Activated CD8-positive, alpha-beta memory T cell treated with anti-CD3 and anti-CD28 coated beads for 36 hours (primary cell): ENCODE results near the gene CABLES1. TPM values are rescaled to one million over a fixed set of nuclear protein-coding genes. Genes with fewer than 3 reads are reported as not detected.

ENCODE experiments used
- CTCF ChIA-PET: fragments of 350-600 bp; sonication (Branson Sonifier 250); formaldehyde crosslinking; loops from one replicate; lab custom pipeline; 2021; ENCODE audit warnings: antibody characterized with exemption; lab: Charles Lee
- POLR2A ChIA-PET: fragments of 350-600 bp; sonication (Branson Sonifier 250); formaldehyde crosslinking; loops from one replicate; lab custom pipeline; 2021; ENCODE audit warnings: antibody characterized with exemption; lab: Charles Lee
- total RNA-seq, 2 experiments: library from RNA; stranded (reverse); gene quantifications; one replicate each; pipeline ENCODE4 v1.2.3, GENCODE V29; 2021

Gene CABLES1
- total RNA-seq, 2 experiments from 2014 or later, result 5.3 to 6.0 TPM

DNA sequence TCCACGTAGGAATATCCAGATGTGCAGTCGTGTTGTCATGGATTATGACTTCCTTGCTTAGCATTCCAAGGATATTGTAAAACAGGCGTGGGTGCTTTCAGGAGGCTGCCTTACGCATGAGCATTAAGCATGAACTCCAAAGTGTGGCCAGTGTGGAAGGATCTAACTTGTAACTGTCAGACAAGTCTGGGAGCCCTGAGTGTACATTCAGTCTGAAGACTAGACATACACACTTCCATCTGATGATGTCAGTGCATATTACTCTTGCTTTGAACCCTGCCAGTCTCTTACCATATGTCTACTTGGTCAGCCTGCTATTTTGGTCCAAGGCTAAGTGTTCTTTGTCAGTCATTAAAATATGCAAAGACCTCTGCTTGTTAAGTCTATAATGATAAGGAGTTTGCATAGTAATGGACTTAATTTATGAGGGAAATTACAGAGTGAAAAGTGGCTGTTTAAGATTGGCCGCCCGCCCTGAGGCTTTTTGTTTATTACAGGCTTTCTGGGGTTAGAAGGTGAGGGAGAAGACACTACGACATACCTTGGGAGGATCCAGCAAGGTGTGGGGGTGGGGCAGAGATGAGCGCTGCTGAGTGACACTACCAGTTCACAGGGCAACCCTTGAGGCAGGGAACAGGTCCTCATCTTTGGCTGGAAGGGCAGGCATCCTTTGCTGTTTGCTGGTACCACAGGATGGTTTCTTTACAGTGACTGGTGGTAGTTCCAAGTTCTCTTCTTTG is 48.3 kb downstream of the CABLES1 start:
- CTCF ChIA-PET, result no interaction called here
- POLR2A ChIA-PET, result no interaction called here

DNA sequence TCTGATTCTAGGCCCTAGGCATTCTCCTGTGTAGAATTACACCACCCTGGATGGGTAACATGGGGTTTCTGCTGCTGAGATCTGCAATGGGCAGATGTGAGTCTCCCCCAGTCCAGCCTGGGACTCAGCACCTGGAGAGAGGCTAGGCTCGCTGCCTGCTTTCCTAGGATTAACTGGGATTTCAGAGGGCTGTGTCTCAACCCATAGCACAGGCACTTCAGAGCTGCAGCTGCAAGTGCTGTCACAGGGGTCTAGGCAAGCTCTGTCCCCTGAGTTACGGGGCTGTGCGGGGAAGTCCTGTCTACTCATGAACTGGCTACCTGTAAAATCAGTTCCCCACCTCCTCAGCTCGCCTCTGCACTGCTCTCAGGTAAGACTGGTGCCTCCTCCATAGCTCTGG is 51.5 kb downstream of the CABLES1 start:
- ChIA-PET POLR2A (no interaction called here), CTCF (no interaction called here)

DNA sequence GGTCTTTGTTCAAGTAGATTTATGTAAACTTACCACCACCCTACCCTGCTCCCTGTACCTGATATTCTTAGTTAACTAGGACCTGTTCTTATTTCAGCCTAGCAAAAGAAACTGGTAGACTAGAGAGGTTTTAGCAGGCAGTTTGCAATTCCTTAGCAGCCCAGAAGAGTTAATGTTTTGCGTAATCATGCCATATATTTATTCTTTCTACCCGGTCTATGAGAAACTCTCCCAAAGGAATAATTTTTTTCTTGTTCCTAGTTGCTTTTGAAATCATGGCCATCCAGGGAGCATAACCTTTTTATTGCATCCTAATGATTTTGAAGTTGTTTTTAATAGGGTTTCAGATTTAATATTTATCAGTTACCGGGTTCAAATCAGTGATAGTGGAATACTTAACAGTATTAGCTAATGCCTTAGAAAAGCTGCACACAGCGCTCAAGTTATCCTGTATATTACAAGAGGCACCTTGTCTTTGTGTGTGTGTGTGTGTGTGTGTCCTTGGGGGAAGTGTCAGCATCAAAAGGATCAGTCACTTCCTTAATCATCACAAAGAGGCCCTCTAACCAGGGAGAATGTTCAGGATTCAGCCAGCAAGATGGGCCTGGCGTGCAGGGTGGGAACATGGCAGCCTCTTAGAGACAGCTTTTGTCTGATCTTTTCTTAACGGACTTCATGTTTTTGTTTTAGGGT is 52.9 kb downstream of the CABLES1 start:
- ChIA-PET POLR2A (no interaction called here), CTCF (no interaction called here)

DNA sequence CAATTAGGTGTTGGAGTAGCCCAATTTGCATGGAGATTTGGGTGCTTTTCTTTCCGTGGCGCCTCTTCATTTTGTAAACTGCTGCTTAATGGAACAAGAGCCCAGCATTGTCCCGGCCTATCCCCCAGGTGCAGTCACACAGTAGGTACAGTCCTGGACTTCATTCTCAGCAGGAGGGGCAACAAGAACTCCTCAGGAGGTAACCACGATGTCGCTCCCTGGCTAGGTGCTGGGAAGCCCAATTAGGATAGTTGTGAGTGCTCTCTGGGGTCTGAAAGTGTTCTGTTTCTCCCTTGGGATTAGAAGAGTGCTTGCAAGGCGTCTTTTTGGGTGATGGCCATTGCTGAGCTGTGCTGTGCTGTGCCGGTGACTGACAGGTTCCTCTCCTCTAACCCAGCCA is 53.8 kb downstream of the CABLES1 start:
- ChIA-PET CTCF (no interaction called here), POLR2A (no interaction called here)

DNA sequence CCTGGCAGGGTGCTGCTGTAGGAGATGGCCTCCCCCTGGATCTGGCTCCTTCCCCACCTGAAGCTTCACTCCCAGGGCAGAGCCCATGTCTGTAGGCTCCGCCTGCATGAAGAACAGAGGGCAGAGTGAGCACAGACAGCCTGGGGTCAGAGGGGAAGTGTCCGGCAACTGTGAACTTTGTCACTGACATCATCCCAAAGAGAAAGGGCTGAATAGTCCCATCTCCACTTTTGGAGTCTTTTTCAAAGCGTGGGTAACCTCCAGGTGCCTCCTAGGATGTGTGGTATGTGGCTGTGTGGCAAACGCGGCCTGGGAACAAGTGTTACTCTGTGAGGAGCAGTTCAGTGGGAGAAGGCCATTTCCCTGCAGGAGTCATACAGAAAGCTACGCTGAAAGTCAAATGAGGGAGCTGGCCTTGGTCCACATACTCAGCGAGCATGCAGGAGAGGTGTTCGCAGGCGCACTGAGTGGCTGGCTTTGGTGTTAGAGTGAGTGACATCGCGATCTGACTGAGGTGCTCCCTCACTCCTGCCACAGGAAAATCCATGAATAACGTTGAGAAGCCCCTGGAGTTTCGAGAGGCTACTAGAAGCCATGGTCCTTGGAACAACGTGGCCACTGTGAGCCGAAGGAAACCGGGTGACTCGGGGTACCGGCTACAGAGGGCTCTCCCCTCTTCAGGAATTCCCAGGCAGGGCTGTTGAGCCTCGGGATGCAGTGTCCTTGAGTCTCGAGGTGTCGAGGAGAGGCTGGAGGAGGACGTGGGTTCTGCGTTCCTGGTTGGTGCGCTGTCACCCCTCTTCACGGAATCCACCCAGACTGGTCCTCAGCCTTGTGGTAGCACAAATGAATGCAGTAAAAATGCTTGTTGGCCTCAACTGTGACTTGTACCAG is 54.7 kb downstream of the CABLES1 start:
- ChIA-PET CTCF (no interaction called here), POLR2A (no interaction called here)

DNA sequence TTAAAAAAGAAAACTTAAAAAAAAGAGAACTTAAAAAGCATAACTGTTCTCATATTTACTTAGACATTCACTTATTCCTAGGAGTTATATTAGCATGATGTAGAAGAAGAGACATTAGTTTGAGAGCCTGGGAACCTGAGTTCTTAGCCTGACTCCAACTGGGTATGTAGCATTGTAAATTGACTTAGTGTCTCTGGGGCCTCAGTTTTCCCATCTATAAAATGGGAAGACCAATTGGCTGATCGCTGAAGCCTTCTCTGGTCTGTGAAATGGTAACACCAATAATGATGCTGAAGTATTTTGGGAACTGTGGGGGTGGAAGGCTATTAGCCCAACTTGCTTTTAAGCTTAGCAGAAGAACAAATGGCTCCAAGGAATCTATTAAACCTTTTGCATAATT is 55.9 kb downstream of the CABLES1 start:
- CTCF ChIA-PET, result no interaction called here
- POLR2A ChIA-PET, result no interaction called here

DNA sequence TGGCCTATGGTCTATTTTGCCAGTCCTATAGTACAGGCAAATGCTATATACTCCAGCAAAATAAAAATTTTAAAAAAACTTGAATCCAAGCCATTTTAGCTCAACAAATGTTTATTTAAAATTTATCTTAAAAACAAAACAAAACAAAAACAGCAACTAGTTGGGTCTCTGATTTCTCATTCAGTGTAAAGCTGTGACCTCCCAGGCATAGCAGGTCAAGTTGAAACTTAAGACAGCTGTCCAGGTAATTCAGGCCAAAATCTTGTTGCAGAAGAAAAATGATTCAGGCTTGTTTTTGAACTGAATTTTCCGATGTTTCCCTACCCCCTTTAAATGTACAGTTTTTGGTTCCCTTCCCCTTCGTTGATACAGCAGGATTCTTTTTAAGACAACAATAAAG is 58.5 kb downstream of the CABLES1 start:
- ChIA-PET POLR2A (interaction anchor here (0.7 kb wide), 1 partner anchor 646 kb away, joined by 3 read pairs; no protein-coding TSS in a partner anchor), CTCF (no interaction called here)

DNA sequence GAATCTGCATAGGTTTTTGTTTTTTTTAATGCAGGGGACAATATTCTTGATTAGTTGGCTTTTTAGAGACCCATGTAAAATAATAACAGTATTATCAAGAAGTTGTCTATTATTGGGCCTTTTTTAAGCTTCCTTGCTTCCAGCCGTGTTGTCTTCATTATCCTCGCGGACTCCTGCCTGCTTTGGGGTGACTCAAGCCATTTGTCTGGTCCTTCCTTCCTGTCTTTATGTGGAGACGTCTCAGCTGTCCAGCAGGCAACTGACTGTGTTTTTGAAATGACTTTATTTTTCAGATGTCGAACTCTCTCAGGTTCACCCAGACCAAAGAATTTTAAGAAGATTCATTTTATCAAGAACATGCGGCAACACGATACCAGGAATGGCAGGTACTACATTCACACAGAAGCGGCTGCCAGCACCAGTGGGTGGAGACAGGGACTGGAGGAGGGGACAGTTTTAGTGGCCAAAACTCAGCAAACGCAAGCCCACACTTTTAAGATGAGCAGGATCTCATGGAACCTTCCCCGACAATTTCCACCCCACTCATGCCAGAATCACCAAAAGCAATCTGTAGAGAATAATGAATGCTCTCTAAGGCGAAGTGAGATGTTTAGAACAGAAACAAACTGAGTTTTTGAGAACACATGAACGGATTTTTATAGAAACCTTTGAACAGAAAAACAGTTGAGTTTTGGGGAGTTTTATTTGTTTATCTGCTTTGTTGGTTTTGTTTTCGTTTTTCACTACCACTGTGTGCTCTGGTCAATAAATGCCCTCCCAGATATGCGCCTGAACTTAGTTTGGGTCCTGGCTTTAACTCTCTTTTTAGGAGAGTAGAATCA is 59.1 kb downstream of the CABLES1 start:
- ChIA-PET POLR2A (interaction anchor here (0.7 kb wide), 1 partner anchor 647 kb away, joined by 3 read pairs; no protein-coding TSS in a partner anchor), CTCF (no interaction called here)

DNA sequence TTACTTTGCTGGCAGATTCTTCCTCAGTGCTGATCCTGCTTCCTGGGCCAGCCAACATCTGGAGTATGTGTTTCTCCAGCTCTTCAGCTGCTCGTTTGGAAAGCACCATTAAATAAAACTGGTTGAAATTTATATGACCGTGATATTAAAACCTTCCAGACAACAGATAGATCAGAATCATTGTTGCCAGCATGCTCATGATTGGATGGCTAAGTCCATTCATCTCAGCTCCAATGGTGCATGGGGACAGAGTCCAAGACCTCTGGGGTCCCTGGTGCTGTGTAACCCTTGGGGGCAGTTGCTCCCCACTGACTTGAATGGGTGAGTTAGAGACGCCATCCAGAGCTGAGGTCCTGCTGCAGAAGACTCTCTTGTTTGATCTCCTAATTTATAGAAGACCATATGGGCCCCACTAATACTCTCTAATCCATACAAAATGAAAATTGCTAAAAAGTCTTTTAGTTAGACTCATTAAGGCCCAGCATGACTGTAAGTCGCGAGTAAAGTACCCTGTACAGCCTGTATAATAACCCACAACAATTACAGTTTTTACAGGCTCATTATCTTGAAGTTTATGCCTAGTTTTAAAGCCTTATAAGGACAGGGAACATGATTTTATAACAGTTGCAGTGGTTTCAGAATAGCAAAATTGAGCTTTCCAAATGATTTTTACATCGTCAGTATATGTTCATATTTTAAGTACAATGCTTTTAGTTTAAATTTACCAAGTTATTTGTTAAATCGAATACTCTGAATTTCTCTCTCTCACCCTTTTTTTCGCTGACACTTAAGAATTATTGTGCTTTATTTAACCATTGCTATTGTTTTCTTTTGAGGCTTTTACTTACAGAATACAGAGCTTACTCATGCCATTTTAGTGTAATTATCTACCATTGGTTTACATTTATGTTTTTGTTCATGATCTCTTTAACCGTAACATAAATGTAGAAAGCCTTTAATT is 60.0 kb downstream of the CABLES1 start:
- CTCF ChIA-PET, result no interaction called here
- POLR2A ChIA-PET, result no interaction called here

DNA sequence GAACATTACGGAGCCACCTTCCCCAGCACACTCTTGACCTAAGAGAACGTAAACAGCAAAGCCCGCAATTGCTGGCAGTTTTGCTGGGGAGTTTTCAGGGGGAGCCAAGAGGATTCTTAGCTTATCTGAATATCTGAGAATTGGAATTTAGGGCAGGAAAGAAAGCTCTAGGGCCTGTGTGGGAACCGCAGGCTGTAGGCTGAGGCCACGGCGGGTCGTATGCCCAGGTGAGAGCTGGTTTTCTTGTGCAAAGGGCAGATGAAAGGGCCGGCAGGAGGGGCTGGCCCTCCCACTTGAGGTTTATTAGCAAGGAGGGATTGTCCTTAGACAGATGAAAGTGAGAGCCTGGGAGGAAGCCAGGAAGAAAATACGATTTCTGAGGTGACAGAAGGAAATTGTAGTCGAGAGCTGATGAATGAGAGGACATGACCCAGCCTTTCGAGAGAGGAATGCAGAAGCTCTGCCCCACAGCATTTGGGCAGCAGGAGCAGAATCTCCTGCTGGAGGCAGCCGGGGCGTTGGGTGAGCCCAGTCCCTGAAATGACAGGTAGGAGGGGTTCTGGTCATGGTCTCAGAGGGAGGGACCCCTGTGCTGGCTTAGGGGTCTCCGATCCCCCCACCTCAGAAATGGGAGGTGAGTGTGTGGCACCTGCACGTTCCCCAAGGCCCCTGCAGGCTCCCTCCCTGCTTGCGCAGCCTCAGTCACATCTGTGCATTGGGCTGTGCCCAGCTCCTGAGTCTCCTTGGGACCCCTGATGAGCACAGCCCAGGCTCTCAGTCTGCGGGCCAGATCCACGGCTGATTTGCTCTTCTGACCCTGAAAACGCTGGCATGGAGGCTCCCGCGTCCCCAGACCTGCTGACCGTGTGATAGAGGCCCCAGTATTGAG is 61.1 kb downstream of the CABLES1 start:
- POLR2A ChIA-PET, result no interaction called here

DNA sequence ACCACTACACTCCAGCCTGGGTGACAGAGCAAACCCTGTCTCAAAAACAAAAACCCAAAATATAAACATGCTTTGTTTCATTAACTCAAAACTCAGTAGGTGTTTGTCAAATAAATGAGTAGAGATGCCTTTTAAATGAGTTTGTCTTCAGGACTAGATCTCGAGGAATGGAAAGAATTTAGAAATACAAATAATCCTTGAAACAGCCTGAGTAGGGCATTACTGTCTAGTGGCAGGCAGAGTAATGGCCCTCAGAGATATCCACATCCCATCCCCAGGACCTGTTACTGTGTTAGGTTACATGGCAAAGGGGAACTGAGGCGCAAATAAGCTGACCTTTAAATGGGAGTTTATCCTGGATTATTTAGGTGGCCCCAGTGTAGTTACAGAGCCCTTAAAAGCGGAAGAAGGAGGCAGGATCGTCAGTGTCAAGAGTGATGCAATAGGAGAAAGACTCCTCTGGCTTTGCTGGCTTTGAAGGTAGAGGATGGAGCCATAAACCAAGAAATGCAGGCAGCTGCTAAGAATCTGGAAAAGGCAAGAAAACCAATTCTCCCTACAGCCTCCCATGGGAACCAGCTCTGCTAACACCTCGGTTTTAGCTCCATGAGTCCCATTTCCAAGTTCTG is 63.0 kb downstream of the CABLES1 start:
- POLR2A ChIA-PET, result no interaction called here
- CTCF ChIA-PET, result no interaction called here

More for the DNA sequence above, 61.1 kb downstream of the CABLES1 start:
- CTCF ChIA-PET, result no interaction called here

DNA sequence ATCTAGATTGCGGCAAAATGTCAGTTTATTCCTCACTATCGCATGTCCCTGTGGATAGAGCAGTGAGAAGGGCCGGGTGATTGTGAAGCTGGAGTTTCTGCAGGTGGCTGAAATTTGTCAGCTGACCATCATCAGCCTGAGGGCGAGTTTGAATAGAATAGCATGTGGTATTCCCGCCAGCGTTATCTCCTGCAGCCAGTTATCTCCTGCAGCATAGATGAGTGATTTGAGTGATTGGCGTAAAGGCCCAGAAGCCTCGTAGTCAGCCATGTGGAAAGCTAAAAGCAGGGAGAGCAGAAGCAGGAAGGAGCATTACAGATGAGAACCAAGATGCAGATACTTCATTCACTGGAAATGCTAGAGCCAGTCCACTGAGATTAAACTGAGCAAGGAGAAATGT is 65.5 kb downstream of the CABLES1 start:
- CTCF ChIA-PET, result interaction anchor here (1.1 kb wide), 1 partner anchor 211 kb away, joined by 3 read pairs; no protein-coding TSS in a partner anchor
- POLR2A ChIA-PET, result no interaction called here

DNA sequence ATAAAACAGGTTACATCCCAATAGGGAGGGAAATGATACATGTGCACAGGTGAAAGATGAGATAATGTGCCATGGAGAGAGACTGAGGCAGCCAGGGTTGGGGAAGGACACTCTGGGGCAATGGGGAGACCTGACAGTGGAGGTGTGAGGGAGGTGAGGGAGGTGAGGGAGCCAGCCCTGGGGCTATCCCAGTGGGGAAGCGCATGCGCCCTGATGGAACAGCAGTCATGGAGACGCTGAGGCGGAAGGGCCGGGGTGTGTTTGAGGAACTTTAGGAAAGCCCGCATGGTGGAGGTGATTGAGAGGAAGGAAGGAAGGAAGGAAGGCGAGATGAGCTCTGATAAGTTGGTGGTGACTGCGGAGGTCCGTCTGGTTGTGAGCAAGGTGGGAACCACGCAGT is 66.5 kb downstream of the CABLES1 start:
- CTCF ChIA-PET, result no interaction called here
- POLR2A ChIA-PET, result no interaction called here

DNA sequence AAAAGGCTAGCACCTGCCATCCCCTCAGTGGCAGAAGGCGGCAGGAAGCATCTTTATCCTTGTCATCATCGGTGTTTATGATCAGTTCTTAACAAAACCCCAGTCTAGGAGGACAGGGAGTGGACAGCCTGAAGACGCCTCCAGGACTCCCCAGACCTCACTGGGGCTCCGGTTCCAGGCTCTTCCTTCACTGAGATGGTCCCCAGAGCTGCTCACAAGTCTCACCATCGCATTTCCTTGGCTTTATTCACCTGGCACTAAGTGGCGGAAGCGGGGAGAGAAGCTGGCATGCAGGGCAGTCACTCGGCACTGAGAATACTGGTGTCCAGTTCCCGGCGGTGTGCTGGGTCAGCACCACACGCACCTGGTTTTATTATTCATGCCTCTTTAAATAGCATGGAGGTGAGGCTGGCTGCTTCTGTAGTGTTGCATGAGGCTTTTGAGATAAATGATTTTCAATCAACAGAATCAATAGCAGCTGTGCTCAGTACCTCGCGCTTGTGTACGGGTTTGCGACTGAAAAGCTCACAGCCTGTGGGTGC is 68.7 kb downstream of the CABLES1 start:
- POLR2A ChIA-PET, result no interaction called here
- CTCF ChIA-PET, result interaction anchor here (0.6 kb wide), 3 partner anchors 31 to 201 kb away, joined by 3 to 4 read pairs (median 3); no protein-coding TSS in a partner anchor

DNA sequence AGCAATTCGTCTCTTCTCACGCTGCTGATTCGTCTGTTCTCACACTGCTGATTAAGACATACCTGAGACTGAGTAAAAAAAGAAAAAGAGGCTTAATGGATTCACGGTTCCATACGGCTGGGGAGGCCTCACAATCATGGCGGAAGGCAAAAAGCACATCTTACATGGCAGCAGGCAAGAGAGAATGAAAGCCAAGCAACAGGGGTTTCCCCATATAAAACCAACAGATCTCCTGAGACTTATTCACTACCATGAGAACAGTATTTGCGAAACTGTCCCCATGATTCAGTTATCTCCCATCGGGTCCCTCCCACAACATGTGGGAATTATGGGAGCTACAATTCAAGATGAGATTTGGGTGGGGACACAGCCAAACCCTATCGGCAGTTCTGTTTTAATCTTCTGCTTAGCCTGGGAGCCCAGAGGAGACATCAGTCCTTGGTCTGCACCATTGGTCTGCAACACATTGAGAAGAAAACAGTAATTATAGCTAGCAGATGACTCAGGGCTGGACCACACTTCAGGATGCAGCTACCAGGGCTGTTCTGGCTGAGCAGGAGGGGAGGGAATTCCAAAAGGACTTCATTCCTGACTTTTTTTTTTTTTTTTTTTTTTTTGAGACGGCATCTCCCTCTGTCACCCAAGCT is 69.4 kb downstream of the CABLES1 start:
- CTCF ChIA-PET, result no interaction called here
- POLR2A ChIA-PET, result no interaction called here

DNA sequence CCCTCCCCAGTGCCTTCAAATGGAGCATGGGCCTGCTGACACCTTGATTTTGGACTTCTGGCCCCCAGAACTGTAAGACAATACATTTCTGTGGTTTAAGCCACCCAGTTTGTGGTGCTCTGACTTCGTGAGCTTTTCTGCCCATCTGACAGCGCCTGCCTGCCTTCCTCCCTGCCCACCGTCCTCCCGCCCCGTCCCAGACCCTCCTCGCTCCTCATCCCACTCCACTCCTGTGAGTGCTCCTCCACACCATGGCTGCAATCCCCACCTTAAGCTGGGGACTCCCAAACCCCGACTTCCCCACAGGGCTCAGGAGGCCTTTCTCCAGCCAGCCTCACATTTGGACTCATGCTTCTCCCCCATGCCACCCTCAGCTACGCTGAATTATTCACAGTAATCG is 70.7 kb downstream of the CABLES1 start:
- POLR2A ChIA-PET, result no interaction called here
- CTCF ChIA-PET, result interaction anchor here (0.7 kb wide), 1 partner anchor 287 kb away, joined by 3 read pairs; no protein-coding TSS in a partner anchor
